Measurements from ENCODE around the gene ST3GAL2.

DNA sequence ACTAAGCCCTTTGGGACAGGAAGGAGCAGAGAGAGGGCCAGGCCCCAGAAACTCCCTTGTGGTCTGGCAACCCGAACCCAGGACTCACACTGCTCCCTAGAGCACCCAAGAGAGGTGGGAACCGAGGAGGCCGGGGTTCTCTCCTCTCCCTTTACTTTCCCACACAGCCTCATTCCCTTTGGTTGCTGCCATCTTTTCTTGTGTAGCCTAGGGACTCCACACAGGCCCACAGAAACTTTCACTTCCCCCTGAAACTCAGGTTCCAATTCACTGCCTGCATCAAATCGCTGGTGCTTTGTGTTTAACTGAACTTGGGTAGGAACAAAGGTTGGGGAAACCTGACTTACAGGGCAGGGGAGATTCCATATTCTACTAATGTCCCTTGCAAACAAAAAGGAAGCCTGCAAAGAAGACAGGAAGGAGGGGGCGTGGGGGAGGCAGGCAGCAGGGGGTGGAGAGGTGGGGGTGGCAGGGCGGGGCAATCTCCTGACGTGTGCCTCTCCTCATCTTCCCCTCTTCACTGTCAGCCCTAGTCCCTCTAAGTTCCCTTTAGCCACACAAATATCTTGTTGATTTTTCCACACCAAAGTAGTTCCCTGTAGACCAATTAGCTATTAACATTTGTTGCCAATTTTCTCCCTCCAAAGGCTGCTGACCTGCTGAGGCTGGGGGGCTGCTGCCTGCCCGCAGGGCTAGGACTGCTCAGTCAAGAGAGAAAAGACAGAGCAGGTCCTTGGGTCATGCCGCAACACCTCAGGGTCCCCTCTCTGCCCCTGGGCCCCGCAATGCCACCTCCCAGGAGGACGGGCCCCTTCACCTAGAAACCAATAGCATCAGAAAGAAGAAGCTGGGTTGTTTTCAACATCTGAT, 8.0 kb downstream of the ST3GAL2 start:
- TF ChIP-seq, protein P1, sequence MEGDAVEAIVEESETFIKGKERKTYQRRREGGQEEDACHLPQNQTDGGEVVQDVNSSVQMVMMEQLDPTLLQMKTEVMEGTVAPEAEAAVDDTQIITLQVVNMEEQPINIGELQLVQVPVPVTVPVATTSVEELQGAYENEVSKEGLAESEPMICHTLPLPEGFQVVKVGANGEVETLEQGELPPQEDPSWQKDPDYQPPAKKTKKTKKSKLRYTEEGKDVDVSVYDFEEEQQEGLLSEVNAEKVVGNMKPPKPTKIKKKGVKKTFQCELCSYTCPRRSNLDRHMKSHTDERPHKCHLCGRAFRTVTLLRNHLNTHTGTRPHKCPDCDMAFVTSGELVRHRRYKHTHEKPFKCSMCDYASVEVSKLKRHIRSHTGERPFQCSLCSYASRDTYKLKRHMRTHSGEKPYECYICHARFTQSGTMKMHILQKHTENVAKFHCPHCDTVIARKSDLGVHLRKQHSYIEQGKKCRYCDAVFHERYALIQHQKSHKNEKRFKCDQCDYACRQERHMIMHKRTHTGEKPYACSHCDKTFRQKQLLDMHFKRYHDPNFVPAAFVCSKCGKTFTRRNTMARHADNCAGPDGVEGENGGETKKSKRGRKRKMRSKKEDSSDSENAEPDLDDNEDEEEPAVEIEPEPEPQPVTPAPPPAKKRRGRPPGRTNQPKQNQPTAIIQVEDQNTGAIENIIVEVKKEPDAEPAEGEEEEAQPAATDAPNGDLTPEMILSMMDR (IDR thresholded peaks at IDR 0.05; ENCODE audit: insufficient read depth, low read length, poor library complexity, severe bottlenecking) = no peak
- no peak for TF ChIP-seq EZH2phosphoT487 (conservative IDR thresholded peaks at IDR 0.05; ENCODE audit: low read length)
